Stimulated activated CD4-positive, alpha-beta T cell treated with anti-CD3 and anti-CD28 coated beads, Interleukin-15, amount 100 ng/mL, for 24 hours (primary cell): Measurements from ENCODE around the gene LETM1.

Source experiments
- DNase-seq: peaks from one replicate; pipeline ENCODE4 v3.0.0-alpha.2; 2020

The LETM1 gene

GRCh38 chr4:1792832-1793495, 63.0 kb downstream of the LETM1 start, which contains the start of gene FGFR3:
Gene FGFR3 (plus strand): TSS chr4:1793293. CDS start chr4:1793935, 642 bp downstream.
- peak; percentile 57 for DNase-seq

GRCh38 chr4:1792158-1792831, 63.7 kb downstream of the LETM1 start:
- no peak for DNase-seq

GRCh38 chr4:1790005-1790404, 66.0 kb downstream of the LETM1 start:
- DNase-seq: no peak

GRCh38 chr4:1789552-1789951, 66.4 kb downstream of the LETM1 start:
- no peak for DNase-seq

- no peak for DNase-seq
Measured at GRCh38 chr4:1788254-1788973, 67.5 kb downstream of the LETM1 start.

GRCh38 chr4:1787411-1788077, 68.4 kb downstream of the LETM1 start:
- DNase-seq: no peak

GRCh38 chr4:1786544-1787362, 69.2 kb downstream of the LETM1 start:
- DNase-seq: no peak

GRCh38 chr4:1785592-1785991, 70.4 kb downstream of the LETM1 start:
- no peak for DNase-seq

GRCh38 chr4:1784789-1785591, 71.0 kb downstream of the LETM1 start:
- DNase-seq: no peak

- DNase-seq: no peak
Measured at GRCh38 chr4:1784395-1784788, 71.6 kb downstream of the LETM1 start.

GRCh38 chr4:1783970-1784369, 72.0 kb downstream of the LETM1 start:
- DNase-seq: no peak

GRCh38 chr4:1783015-1783414, 72.9 kb downstream of the LETM1 start:
- no peak for DNase-seq

- no peak for DNase-seq
Measured at GRCh38 chr4:1780435-1780834, 75.5 kb downstream of the LETM1 start.

GRCh38 chr4:1779588-1780382, 76.2 kb downstream of the LETM1 start:
- DNase-seq: no peak

GRCh38 chr4:1778642-1779392, 77.1 kb downstream of the LETM1 start:
- no peak for DNase-seq

GRCh38 chr4:1777822-1778641, 77.9 kb downstream of the LETM1 start:
- no peak for DNase-seq

- DNase-seq: no peak
Measured at GRCh38 chr4:1776521-1777161, 79.3 kb downstream of the LETM1 start.

- no peak for DNase-seq
Measured at GRCh38 chr4:1775731-1776500, 80.0 kb downstream of the LETM1 start.
